K562 (cell line): Measurements from ENCODE around the gene SYMPK. TPM values are rescaled to one million over a fixed set of nuclear protein-coding genes. Genes with fewer than 3 reads are reported as not detected.

Experiments used
- CBFB ChIP-seq: sonication (generic); formaldehyde crosslinking; IDR thresholded peaks from 2 replicates; pipeline ENCODE4 v1.4.0; 2020; ENCODE audit warnings: mild to moderate bottlenecking, missing genetic modification reagents
- HNRNPLL ChIP-seq: fragments of 200-400 bp; formaldehyde crosslinking; IDR thresholded peaks from 2 replicates; pipeline ENCODE4 v1.6.1; 2017; ENCODE audit warnings: low read length, low read depth, mild to moderate bottlenecking; ENCODE audit not compliant: poor library complexity, severe bottlenecking
- NR2F6 ChIP-seq: fragments of 450-650 bp; formaldehyde crosslinking; IDR thresholded peaks from 2 replicates; pipeline ENCODE4 v1.4.0; 2020; ENCODE audit warnings: mild to moderate bottlenecking
- PRPF4 ChIP-seq: fragments of 200-400 bp; formaldehyde crosslinking; IDR thresholded peaks from one replicate; pipeline ENCODE4 v1.6.1; 2017; ENCODE audit warnings: low read length, low read depth, mild to moderate bottlenecking; ENCODE audit not compliant: insufficient read depth, poor library complexity, severe bottlenecking
- RBFOX2 ChIP-seq: fragments of 200-400 bp; formaldehyde crosslinking; IDR thresholded peaks from 2 replicates; pipeline ENCODE4 v1.6.1; 2017; ENCODE audit warnings: low read depth, mild to moderate bottlenecking, low read length, moderate library complexity
- RBM39 ChIP-seq: fragments of 200-400 bp; formaldehyde crosslinking; optimal IDR thresholded peaks from 2 replicates; pipeline ENCODE3; 2018; ENCODE audit warnings: low read depth, low read length
- REST ChIP-seq, 2 experiments: fragments of 450-650 bp; formaldehyde crosslinking in 1 of 2; IDR thresholded peaks; 2 replicates each; pipeline versions ENCODE4 v1.4.0 to v1.6.1; 2014 to 2020; ENCODE audit warnings: mild to moderate bottlenecking in 2 of 2, borderline replicate concordance in 1 of 2, low read depth in 1 of 2
- ZNF644 ChIP-seq: fragments of 200-800 bp; sonication (Bioruptor generic); IDR thresholded peaks from 2 replicates; pipeline ENCODE4 v1.6.1; 2016; ENCODE audit warnings: low read depth, missing genetic modification characterization, missing compliant biosample characterization
- polyA plus RNA-seq, 8 experiments: library from polyadenylated mRNA; depleted of rRNA in 4 of 8; stranded (reverse) in 5 of 8; unstranded in 3 of 8; fragments of >200 nt; fragmentation: Nextera tagmentation in 2 of 8; fragmentation: Illumina TruSeq in 1 of 8; extraction: Ambion mirVana in 2 of 8; extraction: Trizol in 1 of 8; gene quantifications; 2 replicates each; pipeline versions ENCODE4 v1.2.1 to v1.2.3, GENCODE V29; 2011 to 2014; ENCODE audit warnings: inconsistent platforms in 1 of 8, missing spikeins in 1 of 8
- total RNA-seq, 7 experiments: library from RNA; depleted of rRNA in 6 of 7; stranded (reverse); fragments of >200 nt in 6 of 7; fragmentation: Illumina TruSeq in 2 of 7; extraction: Trizol in 2 of 7; gene quantifications; 2 replicates each; pipeline versions ENCODE4 v1.2.1 to v1.2.3, GENCODE V29; 2011 to 2021; ENCODE audit warnings: low replicate concordance in 1 of 7
- TF ChIP-seq, protein P1 (sequence below), 2 experiments: fragments of 450-650 bp; IDR thresholded peaks; 2 replicates each; pipeline ENCODE4 v1.6.1; 2016; ENCODE audit warnings: mild to moderate bottlenecking in 2 of 2, borderline replicate concordance in 1 of 2, low read depth in 1 of 2, moderate library complexity in 1 of 2

The SYMPK gene
- total and polyA plus RNA-seq, 9 of the 15 experiments (the other 6 are each of a cell fraction or from before 2014, with no cell fraction given) = 0.73 to 95.5 (median 58.4) TPM

- TF ChIP-seq, protein P1, sequence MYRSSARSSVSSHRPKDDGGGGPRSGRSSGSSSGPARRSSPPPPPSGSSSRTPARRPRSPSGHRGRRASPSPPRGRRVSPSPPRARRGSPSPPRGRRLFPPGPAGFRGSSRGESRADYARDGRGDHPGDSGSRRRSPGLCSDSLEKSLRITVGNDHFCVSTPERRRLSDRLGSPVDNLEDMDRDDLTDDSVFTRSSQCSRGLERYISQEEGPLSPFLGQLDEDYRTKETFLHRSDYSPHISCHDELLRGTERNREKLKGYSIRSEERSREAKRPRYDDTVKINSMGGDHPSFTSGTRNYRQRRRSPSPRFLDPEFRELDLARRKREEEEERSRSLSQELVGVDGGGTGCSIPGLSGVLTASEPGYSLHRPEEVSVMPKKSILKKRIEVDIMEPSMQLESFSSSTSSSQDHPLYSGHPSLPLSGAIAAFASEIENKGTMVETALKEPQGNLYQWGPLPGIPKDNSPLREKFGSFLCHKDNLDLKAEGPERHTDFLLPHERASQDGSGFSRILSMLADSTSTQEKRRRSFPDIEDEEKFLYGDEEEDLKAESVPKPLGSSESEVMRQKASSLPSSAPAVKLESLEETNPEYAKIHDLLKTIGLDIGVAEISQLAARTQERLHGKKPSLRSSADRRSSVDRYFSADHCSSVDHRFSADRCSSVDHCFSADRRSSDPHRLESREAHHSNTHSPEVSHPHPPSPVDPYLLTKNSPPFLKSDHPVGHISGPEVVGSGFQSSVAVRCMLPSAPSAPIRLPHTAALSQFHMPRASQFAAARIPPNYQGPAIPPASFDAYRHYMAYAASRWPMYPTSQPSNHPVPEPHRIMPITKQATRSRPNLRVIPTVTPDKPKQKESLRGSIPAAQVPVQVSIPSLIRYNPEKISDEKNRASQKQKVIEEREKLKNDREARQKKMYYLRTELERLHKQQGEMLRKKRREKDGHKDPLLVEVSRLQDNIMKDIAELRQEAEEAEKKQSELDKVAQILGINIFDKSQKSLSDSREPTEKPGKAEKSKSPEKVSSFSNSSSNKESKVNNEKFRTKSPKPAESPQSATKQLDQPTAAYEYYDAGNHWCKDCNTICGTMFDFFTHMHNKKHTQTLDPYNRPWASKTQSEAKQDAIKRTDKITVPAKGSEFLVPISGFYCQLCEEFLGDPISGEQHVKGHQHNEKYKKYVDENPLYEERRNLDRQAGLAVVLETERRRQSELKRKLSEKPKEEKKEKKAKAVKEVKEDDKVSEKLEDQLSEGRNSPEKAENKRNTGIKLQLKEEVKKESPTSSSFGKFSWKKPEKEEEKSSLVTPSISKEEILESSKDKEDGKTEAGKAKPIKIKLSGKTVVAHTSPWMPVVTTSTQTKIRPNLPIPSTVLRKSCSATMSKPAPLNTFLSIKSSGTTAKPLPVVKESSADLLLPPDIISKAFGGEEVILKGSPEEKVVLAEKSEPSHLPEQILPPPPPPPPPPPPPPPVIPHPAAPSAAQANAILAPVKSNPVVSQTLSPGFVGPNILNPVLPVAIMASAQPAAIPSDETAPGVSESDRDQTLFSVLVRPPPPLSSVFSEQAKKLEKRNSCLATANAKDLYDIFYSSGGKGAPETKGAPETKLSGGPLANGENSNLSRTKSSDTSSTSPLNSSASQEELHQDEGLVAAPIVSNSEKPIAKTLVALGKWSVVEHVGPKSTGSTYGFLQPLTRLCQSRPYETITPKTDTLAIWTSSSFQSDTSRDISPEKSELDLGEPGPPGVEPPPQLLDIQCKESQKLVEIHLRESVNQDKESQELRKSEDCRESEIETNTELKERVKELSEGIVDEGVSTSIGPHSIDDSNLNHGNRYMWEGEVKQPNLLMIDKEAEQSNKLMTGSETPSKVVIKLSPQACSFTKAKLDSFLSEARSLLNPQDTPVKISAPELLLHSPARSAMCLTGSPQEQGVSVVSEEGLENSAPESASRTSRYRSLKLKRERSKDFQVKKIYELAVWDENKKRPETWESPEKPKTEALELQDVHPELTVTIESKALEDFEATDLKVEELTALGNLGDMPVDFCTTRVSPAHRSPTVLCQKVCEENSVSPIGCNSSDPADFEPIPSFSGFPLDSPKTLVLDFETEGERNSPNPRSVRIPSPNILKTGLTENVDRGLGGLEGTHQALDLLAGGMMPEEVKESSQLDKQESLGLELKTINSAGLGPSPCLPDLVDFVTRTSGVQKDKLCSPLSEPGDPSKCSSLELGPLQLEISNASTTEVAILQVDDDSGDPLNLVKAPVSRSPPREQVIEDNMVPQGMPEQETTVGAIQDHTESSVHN (IDR thresholded peaks at IDR 0.05; ENCODE audit: borderline replicate concordance in 1 of 2, low read depth in 1 of 2) = 0 out of 4 replicates have a peak, but pooled peaks of 1 of the 2 experiments have one; percentile 12
- TF ChIP-seq ZNF644 (tag) (no peak), REST (IDR thresholded peaks at IDR 0.05; ENCODE audit: borderline replicate concordance) (no peak), REST (CRISPR knock-in tag; IDR thresholded peaks at IDR 0.05; ENCODE audit: low read depth) (no peak), NR2F6 (CRISPR knock-in tag) (no peak), HNRNPLL (no peak), RBFOX2 (peak; percentile 78), CBFB (CRISPR knock-in tag) (no peak), RBM39 (no peak), PRPF4 (no peak)
Observed at GRCh38 chr19:45876411-45877197, 13.7 kb upstream of the SYMPK start (continued).
